Neural cell (in vitro differentiated cells): ENCODE results near the gene ABCC5. TPM values are rescaled to one million over a fixed set of nuclear protein-coding genes. Genes with fewer than 3 reads are reported as not detected.

ENCODE experiments used
- H2AFZ ChIP-seq: fragments of 200-600, 300-800 bp; sonication (generic), shearing (Covaris generic); 2 replicates; pipeline ENCODE4 v1.6.0; 2014; ENCODE audit warnings: low read depth, mild to moderate bottlenecking, antibody characterized with exemption, low read length, moderate library complexity
- H3F3A ChIP-seq: fragments of 200-600 bp; shearing (Covaris generic); 2 replicates; pipeline ENCODE4 v1.6.1; 2016; ENCODE audit warnings: mild to moderate bottlenecking, moderate library complexity, mixed read lengths, antibody characterized with exemption, low read length; ENCODE audit not compliant: insufficient read depth, poor library complexity, severe bottlenecking
- H3K27ac ChIP-seq: fragments of 200-600, 300-800 bp; sonication (generic), shearing (Covaris generic); 2 replicates; pipeline ENCODE4 v1.5.1; 2014; ENCODE audit warnings: mild to moderate bottlenecking, low read length, moderate library complexity
- H3K27me3 ChIP-seq: fragments of 300-800, 200-600 bp; sonication (generic), shearing (Covaris generic); 2 replicates; pipeline ENCODE4 v1.6.0; 2014; ENCODE audit warnings: mild to moderate bottlenecking, low read depth, low read length, moderate library complexity; ENCODE audit not compliant: insufficient read depth
- H3K36me3 ChIP-seq: fragments of 300-800, 200-600 bp; sonication (generic), shearing (Covaris generic); 2 replicates; pipeline ENCODE4 v1.5.1; 2014; ENCODE audit warnings: mild to moderate bottlenecking, antibody characterized with exemption, low read length, moderate library complexity; ENCODE audit not compliant: insufficient read depth
- H3K4me2 ChIP-seq: fragments of 300-800, 200-600 bp; sonication (generic), shearing (Covaris generic); 2 replicates; pipeline ENCODE4 v1.6.0; 2014; ENCODE audit warnings: mild to moderate bottlenecking, low read length
- H3K4me3 ChIP-seq: fragments of 300-800, 200-600 bp; sonication (generic), shearing (Covaris generic); 2 replicates; pipeline ENCODE4 v1.5.1; 2014; ENCODE audit warnings: mild to moderate bottlenecking, low read length, moderate library complexity
- H3K79me2 ChIP-seq: fragments of 200-600 bp; shearing (Covaris generic); replicated peaks from 2 replicates; pipeline ENCODE4 v1.6.0; 2014; ENCODE audit warnings: mild to moderate bottlenecking, low read length, moderate library complexity; ENCODE audit not compliant: insufficient read depth
- H3K9ac ChIP-seq: fragments of 300-800, 200-600 bp; sonication (generic), shearing (Covaris generic); 2 replicates; pipeline ENCODE4 v1.6.1; 2016; ENCODE audit warnings: mild to moderate bottlenecking, low read length, mixed read lengths
- H3K9me2 ChIP-seq: fragments of 200-600 bp; shearing (Covaris generic); 2 replicates; pipeline ENCODE4 v1.6.1; 2016; ENCODE audit warnings: mild to moderate bottlenecking, low read length, mixed read lengths; ENCODE audit not compliant: insufficient read depth
- H3K9me3 ChIP-seq: fragments of 200-600, 300-800 bp; sonication (generic), shearing (Covaris generic); 2 replicates; pipeline ENCODE4 v1.6.1; 2016; ENCODE audit warnings: mild to moderate bottlenecking, mixed run types, low read length, moderate library complexity, mixed read lengths
- H4K20me1 ChIP-seq: fragments of 200-600 bp; shearing (Covaris generic); 2 replicates; pipeline ENCODE4 v1.6.1; 2016; ENCODE audit warnings: mild to moderate bottlenecking, mixed run types; ENCODE audit not compliant: insufficient read depth
- EP300 ChIP-seq: fragments of 450-650 bp; conservative IDR thresholded peaks from 2 replicates; pipeline ENCODE4 v1.6.1; 2014; ENCODE audit warnings: antibody characterized with exemption, mild to moderate bottlenecking, moderate library complexity; ENCODE audit not compliant: poor library complexity, severe bottlenecking
- EZH2 ChIP-seq: fragments of 200-600, 300-800 bp; shearing (Covaris generic), sonication (generic); IDR thresholded peaks from 2 replicates; pipeline ENCODE4 v1.6.1; 2014; ENCODE audit warnings: antibody characterized with exemption, low read length, borderline replicate concordance, mild to moderate bottlenecking; ENCODE audit not compliant: insufficient read depth, poor library complexity, severe bottlenecking
- MXI1 ChIP-seq: fragments of 450-650 bp; conservative IDR thresholded peaks from 2 replicates; pipeline ENCODE4 v1.6.1; 2014; ENCODE audit warnings: antibody characterized with exemption, mild to moderate bottlenecking; ENCODE audit not compliant: poor library complexity, severe bottlenecking
- POLR2AphosphoS5 ChIP-seq: IDR thresholded peaks from 2 replicates; pipeline ENCODE4 v1.6.1; 2012
- RAD21 ChIP-seq: fragments of 450-650 bp; conservative IDR thresholded peaks from 2 replicates; pipeline ENCODE4 v1.6.1; 2014; ENCODE audit warnings: antibody characterized with exemption, mild to moderate bottlenecking, moderate library complexity
- SMC3 ChIP-seq: fragments of 450-650 bp; conservative IDR thresholded peaks from 2 replicates; pipeline ENCODE4 v1.6.1; 2014; ENCODE audit warnings: antibody characterized with exemption, mild to moderate bottlenecking, moderate library complexity; ENCODE audit not compliant: poor library complexity
- TAF1 ChIP-seq: IDR thresholded peaks from 2 replicates; pipeline ENCODE4 v1.6.1; 2012; ENCODE audit warnings: low read depth
- polyA plus RNA-seq: library from polyadenylated mRNA; depleted of rRNA; stranded (reverse); fragments of >200 nt; gene quantifications from 2 replicates; pipeline ENCODE4 v1.2.3, GENCODE V29; 2014
- TF ChIP-seq, protein P1 (sequence below): fragments of 450-650 bp; IDR thresholded peaks from 2 replicates; pipeline ENCODE4 v1.5.1; 2014; ENCODE audit warnings: antibody characterized with exemption, mild to moderate bottlenecking, moderate library complexity; ENCODE audit not compliant: poor library complexity, severe bottlenecking
- TF ChIP-seq, protein P2 (sequence below): IDR thresholded peaks from 2 replicates; pipeline ENCODE4 v1.6.1; 2012; ENCODE audit warnings: borderline replicate concordance

Gene ABCC5
- polyA plus RNA-seq, 1 donor from 2014 or later: 227 TPM

DNA sequence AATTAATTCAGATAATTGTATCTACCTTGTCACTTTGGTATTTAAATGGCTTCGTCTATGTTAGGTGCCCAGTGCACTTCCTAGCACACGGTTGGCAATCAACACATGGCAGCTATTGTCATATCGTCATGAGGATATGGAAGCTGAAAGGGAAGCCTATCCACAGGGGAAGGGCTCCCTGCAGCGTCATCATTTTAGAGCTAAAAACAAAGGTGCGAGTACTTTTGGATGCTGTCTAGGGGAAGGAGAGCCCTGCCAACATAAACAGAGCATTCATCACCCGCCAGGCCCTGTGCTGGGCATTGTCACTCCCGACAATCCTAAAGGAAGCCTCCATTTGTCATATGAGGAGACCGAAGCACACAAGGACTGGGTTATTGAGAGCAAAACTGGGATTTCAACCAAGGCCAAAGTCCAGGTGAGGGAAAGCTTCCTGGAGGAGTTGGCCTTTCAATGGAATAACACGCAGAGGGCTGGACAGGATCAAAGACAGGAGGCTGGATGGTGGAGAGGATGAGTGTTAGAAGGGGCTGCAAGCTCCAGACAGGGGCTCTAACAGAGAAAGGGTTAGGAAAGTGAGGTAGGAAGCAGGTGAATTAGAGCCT, 125.0 kb downstream of the ABCC5 start:
- Histone ChIP-seq H4K20me1 (no peaks in the 10 kb centered on the region), H3K27me3 (peaks cover 5% of the 10 kb centered on the region), H3K9ac (no peak overlapping the region), H3K36me3 (no peaks in the 10 kb centered on the region), H2AFZ (no peak overlapping the region), H3K4me3 (no peak overlapping the region), H3K9me3 (no peaks in the 10 kb centered on the region), H3K4me2 (no peak overlapping the region), H3F3A (no peaks in the 10 kb centered on the region), H3K27ac (no peak overlapping the region), H3K79me2 (no peaks in the 10 kb centered on the region), H3K9me2 (no peaks in the 10 kb centered on the region)
- TF ChIP-seq EP300 (no peak), EZH2 (no peak), MXI1 (no peak)

DNA sequence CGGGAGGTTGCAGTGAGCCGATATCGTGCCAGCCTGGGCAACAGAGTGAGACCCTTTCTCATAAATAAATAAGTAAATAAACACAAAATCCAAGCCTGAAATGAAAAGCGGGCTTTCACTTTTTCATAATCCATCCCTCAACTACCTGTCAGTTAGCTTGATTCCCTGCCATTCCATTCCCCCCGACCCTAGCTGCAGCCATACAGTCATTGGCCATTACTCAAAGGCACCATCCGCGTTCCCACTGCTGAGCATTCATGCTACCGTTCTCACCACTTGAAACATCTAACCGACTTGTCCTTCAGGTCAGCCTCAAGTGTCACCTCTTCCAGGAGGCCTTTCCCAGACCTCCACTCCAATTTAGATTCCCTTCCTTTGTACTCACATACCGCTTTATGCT, 131.9 kb downstream of the ABCC5 start:
- no peaks in the 10 kb centered on the region for H3K9me3 ChIP-seq
- H3K4me2 ChIP-seq: no peak overlapping the region
- H4K20me1 ChIP-seq: no peaks in the 10 kb centered on the region
- H3K9ac ChIP-seq: no peak overlapping the region
- no peak overlapping the region for H3K4me3 ChIP-seq
- no peaks in the 10 kb centered on the region for H3F3A ChIP-seq
- H3K27me3 ChIP-seq: peaks cover 2% of the 10 kb centered on the region
- H3K79me2 ChIP-seq: peaks cover 34% of the 10 kb centered on the region
- no peak overlapping the region for H3K27ac ChIP-seq
- H3K9me2 ChIP-seq: no peaks in the 10 kb centered on the region
- no peak overlapping the region for H2AFZ ChIP-seq
- TF ChIP-seq EP300: no peak
- TF ChIP-seq MXI1: no peak
- TF ChIP-seq RAD21: no peak
- no peak for TF ChIP-seq POLR2AphosphoS5
- no peak for TF ChIP-seq SMC3
- TF ChIP-seq, protein P1, sequence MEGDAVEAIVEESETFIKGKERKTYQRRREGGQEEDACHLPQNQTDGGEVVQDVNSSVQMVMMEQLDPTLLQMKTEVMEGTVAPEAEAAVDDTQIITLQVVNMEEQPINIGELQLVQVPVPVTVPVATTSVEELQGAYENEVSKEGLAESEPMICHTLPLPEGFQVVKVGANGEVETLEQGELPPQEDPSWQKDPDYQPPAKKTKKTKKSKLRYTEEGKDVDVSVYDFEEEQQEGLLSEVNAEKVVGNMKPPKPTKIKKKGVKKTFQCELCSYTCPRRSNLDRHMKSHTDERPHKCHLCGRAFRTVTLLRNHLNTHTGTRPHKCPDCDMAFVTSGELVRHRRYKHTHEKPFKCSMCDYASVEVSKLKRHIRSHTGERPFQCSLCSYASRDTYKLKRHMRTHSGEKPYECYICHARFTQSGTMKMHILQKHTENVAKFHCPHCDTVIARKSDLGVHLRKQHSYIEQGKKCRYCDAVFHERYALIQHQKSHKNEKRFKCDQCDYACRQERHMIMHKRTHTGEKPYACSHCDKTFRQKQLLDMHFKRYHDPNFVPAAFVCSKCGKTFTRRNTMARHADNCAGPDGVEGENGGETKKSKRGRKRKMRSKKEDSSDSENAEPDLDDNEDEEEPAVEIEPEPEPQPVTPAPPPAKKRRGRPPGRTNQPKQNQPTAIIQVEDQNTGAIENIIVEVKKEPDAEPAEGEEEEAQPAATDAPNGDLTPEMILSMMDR: no peak
- TF ChIP-seq EZH2: no peak
- TF ChIP-seq TAF1: no peak
- TF ChIP-seq, protein P2, sequence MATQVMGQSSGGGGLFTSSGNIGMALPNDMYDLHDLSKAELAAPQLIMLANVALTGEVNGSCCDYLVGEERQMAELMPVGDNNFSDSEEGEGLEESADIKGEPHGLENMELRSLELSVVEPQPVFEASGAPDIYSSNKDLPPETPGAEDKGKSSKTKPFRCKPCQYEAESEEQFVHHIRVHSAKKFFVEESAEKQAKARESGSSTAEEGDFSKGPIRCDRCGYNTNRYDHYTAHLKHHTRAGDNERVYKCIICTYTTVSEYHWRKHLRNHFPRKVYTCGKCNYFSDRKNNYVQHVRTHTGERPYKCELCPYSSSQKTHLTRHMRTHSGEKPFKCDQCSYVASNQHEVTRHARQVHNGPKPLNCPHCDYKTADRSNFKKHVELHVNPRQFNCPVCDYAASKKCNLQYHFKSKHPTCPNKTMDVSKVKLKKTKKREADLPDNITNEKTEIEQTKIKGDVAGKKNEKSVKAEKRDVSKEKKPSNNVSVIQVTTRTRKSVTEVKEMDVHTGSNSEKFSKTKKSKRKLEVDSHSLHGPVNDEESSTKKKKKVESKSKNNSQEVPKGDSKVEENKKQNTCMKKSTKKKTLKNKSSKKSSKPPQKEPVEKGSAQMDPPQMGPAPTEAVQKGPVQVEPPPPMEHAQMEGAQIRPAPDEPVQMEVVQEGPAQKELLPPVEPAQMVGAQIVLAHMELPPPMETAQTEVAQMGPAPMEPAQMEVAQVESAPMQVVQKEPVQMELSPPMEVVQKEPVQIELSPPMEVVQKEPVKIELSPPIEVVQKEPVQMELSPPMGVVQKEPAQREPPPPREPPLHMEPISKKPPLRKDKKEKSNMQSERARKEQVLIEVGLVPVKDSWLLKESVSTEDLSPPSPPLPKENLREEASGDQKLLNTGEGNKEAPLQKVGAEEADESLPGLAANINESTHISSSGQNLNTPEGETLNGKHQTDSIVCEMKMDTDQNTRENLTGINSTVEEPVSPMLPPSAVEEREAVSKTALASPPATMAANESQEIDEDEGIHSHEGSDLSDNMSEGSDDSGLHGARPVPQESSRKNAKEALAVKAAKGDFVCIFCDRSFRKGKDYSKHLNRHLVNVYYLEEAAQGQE: no peak
- no peaks in the 10 kb centered on the region for H3K36me3 ChIP-seq
